GM03348 (cell line): ENCODE data around the gene NDUFS4.
A peak's percentile ranks its signal among the peaks of the same experiment; 100 is the strongest.
"Not testable (repeated sequence)": the region's sequence is repeated elsewhere in the genome, so short reads cannot be mapped to it uniquely, and the experiment has no call there.

Experiments
- DNase-seq: peaks from one replicate; pipeline ENCODE4 v3.0.0; 2012; ENCODE audit warnings: low spot score

The NDUFS4 gene

GRCh38 chr5:53667621-53668020, 107.2 kb downstream of the NDUFS4 start:
- DNase-seq, result no peak

GRCh38 chr5:53671447-53671846, 111.0 kb downstream of the NDUFS4 start:
- DNase-seq, result no peak

GRCh38 chr5:53674121-53674520, 113.7 kb downstream of the NDUFS4 start:
- DNase-seq, result no peak

DNA sequence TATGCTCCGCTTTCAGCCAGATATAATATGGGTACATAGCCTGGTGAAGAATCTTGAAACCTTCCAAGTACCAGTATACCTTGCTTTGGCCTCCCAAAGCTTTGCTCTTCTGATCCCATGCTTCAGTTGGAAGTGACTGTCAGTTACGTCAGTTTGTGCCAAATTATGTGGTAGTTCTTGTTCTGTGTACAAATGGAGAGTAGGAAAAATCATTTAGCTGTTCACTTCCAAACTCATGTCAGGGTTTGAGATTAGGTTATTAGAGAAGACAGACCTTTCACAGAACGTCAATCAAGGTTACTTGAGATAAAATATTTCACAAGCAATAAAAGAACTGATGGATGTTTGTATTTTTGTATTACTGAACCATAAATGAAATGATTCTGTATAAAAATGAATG, 117.2 kb downstream of the NDUFS4 start:
- DNase-seq, result no peak

GRCh38 chr5:53678981-53679660, 118.7 kb downstream of the NDUFS4 start:
- DNase-seq, result no peak

GRCh38 chr5:53681079-53681478, 120.6 kb downstream of the NDUFS4 start:
- no peak for DNase-seq

- DNase-seq, result no peak
Observed at GRCh38 chr5:53691014-53691413, 130.6 kb downstream of the NDUFS4 start.

- no peak for DNase-seq
Observed at GRCh38 chr5:53694520-53695022, 134.1 kb downstream of the NDUFS4 start.

- not testable (repeated sequence) for DNase-seq
Observed at GRCh38 chr5:53710405-53710804, 150.0 kb downstream of the NDUFS4 start.

DNA sequence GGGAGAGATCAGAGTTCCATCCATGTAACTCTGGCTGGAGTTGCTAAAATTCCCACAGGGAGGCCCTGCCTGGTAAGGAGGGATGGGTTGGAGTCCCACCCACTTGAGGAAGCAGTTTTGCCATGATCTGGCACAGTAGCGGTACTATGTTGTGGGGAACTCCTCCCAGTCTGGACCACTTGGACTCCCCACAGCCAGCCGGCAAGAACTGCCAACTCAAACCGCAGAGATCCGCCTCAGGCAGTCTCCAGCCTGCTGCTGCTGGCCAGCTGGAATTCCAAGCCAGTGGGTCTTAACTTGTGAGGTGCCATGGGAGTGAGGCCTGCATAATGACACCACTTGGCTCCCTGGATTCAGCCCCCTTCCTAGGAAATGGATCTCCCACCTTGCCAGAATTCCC, 151.9 kb downstream of the NDUFS4 start:
- peak; percentile 28 for DNase-seq

GRCh38 chr5:53713978-53714666, 153.7 kb downstream of the NDUFS4 start:
- DNase-seq, result no peak

DNA sequence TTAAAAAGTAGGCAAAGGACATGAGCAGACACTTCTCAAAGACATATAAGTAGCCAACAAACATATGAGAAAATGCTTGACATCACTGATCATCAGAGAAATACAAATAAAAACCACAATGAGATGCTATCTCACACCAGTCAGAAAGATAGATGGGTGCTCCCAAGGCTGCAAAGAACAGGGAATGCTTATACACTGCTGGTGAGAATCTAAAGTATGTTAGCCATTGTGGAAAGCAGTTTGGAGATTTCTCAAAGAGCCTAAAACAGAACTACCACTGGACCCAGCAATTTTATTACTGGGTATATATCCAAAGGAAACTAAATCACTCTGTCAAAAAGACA, 154.2 kb downstream of the NDUFS4 start:
- DNase-seq, result no peak

- DNase-seq, result no peak
Observed at GRCh38 chr5:53726121-53726520, 165.7 kb downstream of the NDUFS4 start.

GRCh38 chr5:53730943-53731342, 170.5 kb downstream of the NDUFS4 start:
- no peak for DNase-seq
